ENCODE data around the gene LCTL. TPM values are rescaled to one million over a fixed set of nuclear protein-coding genes. Genes with fewer than 3 reads are reported as not detected.

The LCTL gene
- 1.9 and 2.4 TPM in 2 replicates for polyA plus RNA-seq (2012; rRNA removed)
- 1.2 and 1.8 TPM in 2 replicates for polyA plus RNA-seq (2012; cell fraction: cytosol; rRNA removed)
- polyA plus RNA-seq (2012; cell fraction: nucleus; rRNA removed) = 2.7 and 2.8 TPM in 2 replicates

DNA sequence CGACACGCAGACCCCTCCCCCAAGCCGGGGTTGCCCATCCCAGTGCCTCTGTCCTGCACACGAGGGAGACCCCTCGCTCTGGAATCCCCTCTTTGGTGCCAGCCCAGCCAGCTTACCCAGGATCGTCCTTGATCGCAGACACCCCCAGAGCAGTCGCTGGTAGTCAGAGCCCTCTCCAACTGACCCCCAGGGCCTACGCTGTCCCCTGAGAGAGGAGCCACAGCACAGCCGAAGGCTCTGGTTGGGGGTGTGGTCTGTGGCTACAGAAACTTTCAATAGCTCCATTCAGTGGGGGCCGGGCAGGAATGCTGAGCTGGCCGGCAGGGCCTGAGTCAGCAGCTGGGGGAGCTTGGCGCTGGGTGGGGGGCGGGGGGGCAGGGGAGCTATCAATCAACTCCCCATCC lies at the start of gene LCTL:
Gene LCTL, minus strand, starts transcription at position 258 of the 404 bp plus-strand sequence. CDS start 633 bp downstream, outside the sequence.
- no peaks in the 10 kb centered on the region for H3K79me2 ChIP-seq (ENCODE audit: insufficient read depth)
- DNase-seq = no peak
- H3K4me2 ChIP-seq = no peak within 1 kb of the TSS
- H3K27me3 ChIP-seq (ENCODE audit: insufficient read depth) = no peaks in the 10 kb centered on the region
- no peaks in the 10 kb centered on the region for H3K36me3 ChIP-seq (replicated peaks in 1 of 2; ENCODE audit: control insufficient read depth in 1 of 2, insufficient read depth in 2 of 2, low read length in 1 of 2)
- no peaks in the 10 kb centered on the region for H4K20me1 ChIP-seq (ENCODE audit: insufficient read depth)
- no peaks in the 10 kb centered on the region for H3K9me2 ChIP-seq
- no peak within 1 kb of the TSS for H3K9ac ChIP-seq
- peak within 1 kb of the TSS; percentile 58; the same call in 1 of the 2 replicates for H2AFZ ChIP-seq (ENCODE audit: low read depth)
- H3K4me3 ChIP-seq (ENCODE audit: low read depth in 2 of 2, low read length in 1 of 2) = peak within 1 kb of the TSS in 1 of 2 experiments; percentile 24; a peak in 1 of 4 replicates
- POLR2A ChIA-PET = no interaction called here
- no peaks in the 10 kb centered on the region for H3F3A ChIP-seq (replicated peaks; ENCODE audit: insufficient read depth)
- WGBS (ENCODE audit: low lambda C conversion rate) = 87% methylated on average over 10 of the region's 14 CpGs
- peaks cover 3 to 5% of the 10 kb centered on the region in 2 experiments; a peak in 2 of 4 replicates for H3K4me1 ChIP-seq (ENCODE audit: control insufficient read depth in 1 of 2, insufficient read depth in 2 of 2, low read depth in 1 of 2, low read length in 1 of 2)
- H3K9me3 ChIP-seq = no peaks in the 10 kb centered on the region
- TF ChIP-seq TAF1 (IDR thresholded peaks at IDR 0.05; ENCODE audit: borderline replicate concordance, low read depth, low read length) (no peak), RXRA (IDR thresholded peaks at IDR 0.05; ENCODE audit: borderline replicate concordance, low read depth) (no peak), MXI1 (IDR thresholded peaks at IDR 0.05; ENCODE audit: low read depth, low read length) (no peak), CTCF (IDR thresholded peaks at IDR 0.05) (no peak), POLR2AphosphoS5 (IDR thresholded peaks at IDR 0.05; ENCODE audit: low read depth, low read length) (no peak), EP300 (IDR thresholded peaks at IDR 0.05; ENCODE audit: borderline replicate concordance in 1 of 2, low read depth in 1 of 2, low read length in 1 of 2) (no peak), FOSL2 (IDR thresholded peaks at IDR 0.05; ENCODE audit: borderline replicate concordance, low read depth) (no peak), SMC3 (IDR thresholded peaks at IDR 0.05; ENCODE audit: low read depth, low read length) (no peak), FOXJ3 (CRISPR knock-in tag; IDR thresholded peaks at IDR 0.05) (no peak)
- TF ChIP-seq, protein P1, sequence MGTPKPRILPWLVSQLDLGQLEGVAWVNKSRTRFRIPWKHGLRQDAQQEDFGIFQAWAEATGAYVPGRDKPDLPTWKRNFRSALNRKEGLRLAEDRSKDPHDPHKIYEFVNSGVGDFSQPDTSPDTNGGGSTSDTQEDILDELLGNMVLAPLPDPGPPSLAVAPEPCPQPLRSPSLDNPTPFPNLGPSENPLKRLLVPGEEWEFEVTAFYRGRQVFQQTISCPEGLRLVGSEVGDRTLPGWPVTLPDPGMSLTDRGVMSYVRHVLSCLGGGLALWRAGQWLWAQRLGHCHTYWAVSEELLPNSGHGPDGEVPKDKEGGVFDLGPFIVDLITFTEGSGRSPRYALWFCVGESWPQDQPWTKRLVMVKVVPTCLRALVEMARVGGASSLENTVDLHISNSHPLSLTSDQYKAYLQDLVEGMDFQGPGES (IDR thresholded peaks at IDR 0.05; ENCODE audit: low read depth, low read length) = no peak
- H3K27ac ChIP-seq (ENCODE audit: low read depth in 2 of 2, low read length in 1 of 2) = no peak within 1 kb of the TSS
- CTCF ChIA-PET = interaction anchor here (0.6 to 2.3 kb wide), 8 partner anchors 9 to 1022 kb away, joined by 3 to 11 read pairs (median 6); no protein-coding TSS in a partner anchor

DNA sequence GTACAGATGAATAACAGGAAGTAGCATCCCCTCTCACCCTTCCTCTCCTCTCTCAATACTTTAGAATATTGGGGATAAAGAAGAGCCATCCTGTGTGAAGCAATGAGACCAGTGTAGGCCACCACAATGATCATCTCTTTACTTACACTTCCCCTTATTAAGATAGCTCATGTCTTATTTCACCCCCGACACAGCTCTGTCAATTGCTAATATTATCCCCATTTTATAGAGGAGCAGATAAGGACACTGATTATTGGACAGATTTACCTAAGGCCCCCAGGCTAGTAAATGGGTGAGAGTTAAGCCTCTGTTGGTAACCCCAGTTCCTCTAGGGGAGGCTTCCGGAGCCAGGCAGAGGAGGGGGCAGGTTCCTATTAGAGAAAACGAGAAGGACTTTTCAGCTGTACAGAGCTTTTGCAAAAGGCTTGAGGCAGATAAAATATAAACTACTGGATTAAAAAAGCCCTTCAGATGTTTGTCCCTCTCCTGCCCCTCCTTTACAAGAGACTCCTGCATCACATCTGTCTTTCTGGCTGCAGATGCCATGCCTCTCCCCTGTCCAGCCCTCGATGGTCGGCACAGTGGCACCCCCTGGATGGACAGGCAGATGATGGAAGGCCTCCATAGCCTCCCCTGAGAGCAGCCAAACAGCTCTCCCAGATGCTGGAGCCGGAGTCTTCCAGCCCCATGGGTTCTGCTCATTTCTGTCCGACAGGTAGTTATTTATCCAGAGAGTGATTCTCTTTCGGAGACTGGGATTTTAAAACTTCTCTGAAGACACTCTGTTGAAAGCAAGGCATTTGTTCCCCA lies 49.4 kb upstream of the LCTL start:
- Histone ChIP-seq H3K9me2 (no peaks in the 10 kb centered on the region), H3K4me2 (no peak overlapping the region), H3K27me3 (ENCODE audit: insufficient read depth) (no peaks in the 10 kb centered on the region), H3K9me3 (no peaks in the 10 kb centered on the region), H3K4me1 (ENCODE audit: control insufficient read depth in 1 of 2, insufficient read depth in 2 of 2, low read depth in 1 of 2, low read length in 1 of 2) (peaks cover 7 to 8% of the 10 kb centered on the region in 2 experiments; a peak in 2 of 4 replicates), H4K20me1 (ENCODE audit: insufficient read depth) (no peaks in the 10 kb centered on the region), H3K4me3 (ENCODE audit: low read depth in 2 of 2, low read length in 1 of 2) (no peak overlapping the region), H3F3A (replicated peaks; ENCODE audit: insufficient read depth) (peaks cover 7% of the 10 kb centered on the region), H3K79me2 (ENCODE audit: insufficient read depth) (no peaks in the 10 kb centered on the region), H3K36me3 (replicated peaks in 1 of 2; ENCODE audit: control insufficient read depth in 1 of 2, insufficient read depth in 2 of 2, low read length in 1 of 2) (no peaks in the 10 kb centered on the region), H3K27ac (ENCODE audit: low read depth in 2 of 2, low read length in 1 of 2) (no peak overlapping the region), H3K9ac (no peak overlapping the region), H2AFZ (ENCODE audit: low read depth) (no peak overlapping the region)
- ChIA-PET CTCF (interaction anchor here (0.5 to 12.4 kb wide), 9 partner anchors 8 to 236 kb away, joined by 3 to 172 read pairs (median 9); partner anchors contain the start of gene SMAD6), POLR2A (no interaction called here)
- 73% methylated on average over 7 of the region's 8 CpGs for WGBS (ENCODE audit: low lambda C conversion rate)
- TF ChIP-seq EZH2phosphoT487 (IDR thresholded peaks at IDR 0.05; ENCODE audit: borderline replicate concordance, low read depth) = no peak
- no peak for TF ChIP-seq FOXM1 (IDR thresholded peaks at IDR 0.05; ENCODE audit: low read depth)
- no peak for TF ChIP-seq TAF1 (IDR thresholded peaks at IDR 0.05; ENCODE audit: borderline replicate concordance, low read depth, low read length)
- no peak for TF ChIP-seq TCF12 (IDR thresholded peaks at IDR 0.05)
- no peak for TF ChIP-seq YY1 (IDR thresholded peaks at IDR 0.05; ENCODE audit: low read depth)
- no peak for TF ChIP-seq TEAD4 (IDR thresholded peaks at IDR 0.05; ENCODE audit: borderline replicate concordance, insufficient read depth)
- no peak for TF ChIP-seq EP300 (IDR thresholded peaks at IDR 0.05; ENCODE audit: borderline replicate concordance in 1 of 2, low read depth in 1 of 2, low read length in 1 of 2)
- TF ChIP-seq RCOR1 (IDR thresholded peaks at IDR 0.05; ENCODE audit: low read length) = no peak
- no peak for TF ChIP-seq FOSL2 (IDR thresholded peaks at IDR 0.05; ENCODE audit: borderline replicate concordance, low read depth)
- TF ChIP-seq MEF2A (IDR thresholded peaks at IDR 0.05; ENCODE audit: borderline replicate concordance, low read depth) = no peak
- no peak for TF ChIP-seq MXI1 (IDR thresholded peaks at IDR 0.05; ENCODE audit: low read depth, low read length)
- TF ChIP-seq JUND (IDR thresholded peaks at IDR 0.05) = no peak
- TF ChIP-seq NFIC (IDR thresholded peaks at IDR 0.05; ENCODE audit: borderline replicate concordance) = no peak
- no peak for TF ChIP-seq GABPA (IDR thresholded peaks at IDR 0.05; ENCODE audit: low read depth)
- TF ChIP-seq, protein P1 (IDR thresholded peaks at IDR 0.05; ENCODE audit: low read depth, low read length) = no peak
- DNase-seq = no peak
